Measurements from ENCODE around the gene PRG2.

DNA sequence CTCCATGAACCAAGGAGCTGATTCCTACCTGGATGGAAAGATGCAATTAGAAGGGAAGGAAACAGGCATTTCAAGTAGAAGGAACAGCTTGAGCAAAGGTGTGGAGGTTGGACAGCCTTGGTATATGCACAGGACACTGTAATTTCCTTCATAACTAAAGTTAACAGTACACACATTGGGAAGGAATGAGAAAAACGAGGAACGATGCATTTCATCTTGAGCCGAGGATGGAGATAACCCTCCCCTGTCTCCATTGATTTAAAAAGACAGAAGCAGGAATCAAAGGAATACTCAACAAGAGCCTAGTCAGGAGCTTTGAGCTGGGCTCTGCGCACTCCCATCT lies 2.3 kb upstream of the PRG2 start:
- TF ChIP-seq, protein P1, sequence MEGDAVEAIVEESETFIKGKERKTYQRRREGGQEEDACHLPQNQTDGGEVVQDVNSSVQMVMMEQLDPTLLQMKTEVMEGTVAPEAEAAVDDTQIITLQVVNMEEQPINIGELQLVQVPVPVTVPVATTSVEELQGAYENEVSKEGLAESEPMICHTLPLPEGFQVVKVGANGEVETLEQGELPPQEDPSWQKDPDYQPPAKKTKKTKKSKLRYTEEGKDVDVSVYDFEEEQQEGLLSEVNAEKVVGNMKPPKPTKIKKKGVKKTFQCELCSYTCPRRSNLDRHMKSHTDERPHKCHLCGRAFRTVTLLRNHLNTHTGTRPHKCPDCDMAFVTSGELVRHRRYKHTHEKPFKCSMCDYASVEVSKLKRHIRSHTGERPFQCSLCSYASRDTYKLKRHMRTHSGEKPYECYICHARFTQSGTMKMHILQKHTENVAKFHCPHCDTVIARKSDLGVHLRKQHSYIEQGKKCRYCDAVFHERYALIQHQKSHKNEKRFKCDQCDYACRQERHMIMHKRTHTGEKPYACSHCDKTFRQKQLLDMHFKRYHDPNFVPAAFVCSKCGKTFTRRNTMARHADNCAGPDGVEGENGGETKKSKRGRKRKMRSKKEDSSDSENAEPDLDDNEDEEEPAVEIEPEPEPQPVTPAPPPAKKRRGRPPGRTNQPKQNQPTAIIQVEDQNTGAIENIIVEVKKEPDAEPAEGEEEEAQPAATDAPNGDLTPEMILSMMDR (IDR thresholded peaks at IDR 0.05), result no peak
- TF ChIP-seq EZH2 (IDR thresholded peaks at IDR 0.05; ENCODE audit: borderline replicate concordance, insufficient read depth, low read depth, low read length, poor library complexity, severe bottlenecking), result no peak

Measured in B cell (primary cell).